Chondrocyte (in vitro differentiated cells): ENCODE data around the gene GOLGA6L10. TPM values are rescaled to one million over a fixed set of nuclear protein-coding genes. Genes with fewer than 3 reads are reported as not detected.
A peak's percentile ranks its signal among the peaks of the same experiment; 100 is the strongest.
"Not testable (repeated sequence)": the region's sequence is repeated elsewhere in the genome, so short reads cannot be mapped to it uniquely, and the experiment has no call there.

ENCODE experiments used
- DNase-seq: peaks from one replicate; pipeline ENCODE4 v3.0.0; 2021; ENCODE audit warnings: mixed read lengths, low spot score
- H3K27ac Mint-ChIP-seq: one replicate; pipeline ENCODE4 v1.8.0; 2021; ENCODE audit warnings: mild to moderate bottlenecking, moderate library complexity, mixed read lengths; ENCODE audit not compliant: unreplicated experiment
- H3K27me3 Mint-ChIP-seq: 2 replicates; pipeline ENCODE4 v1.8.0; 2021; ENCODE audit warnings: low read depth, mixed read lengths
- H3K36me3 Mint-ChIP-seq: 2 replicates; pipeline ENCODE4 v1.8.0; 2021; ENCODE audit warnings: low read depth, mixed read lengths
- H3K4me1 Mint-ChIP-seq: 2 replicates; pipeline ENCODE4 v1.8.0; 2021; ENCODE audit warnings: low read depth, mild to moderate bottlenecking, mixed read lengths
- H3K4me3 Mint-ChIP-seq: one replicate; pipeline ENCODE4 v1.8.0; 2021; ENCODE audit warnings: mild to moderate bottlenecking, moderate library complexity, mixed read lengths; ENCODE audit not compliant: unreplicated experiment
- H3K9me3 Mint-ChIP-seq: 2 replicates; pipeline ENCODE4 v1.8.0; 2021; ENCODE audit warnings: low read depth, mixed read lengths
- total RNA-seq: library from RNA; stranded (reverse); gene quantifications from 3 replicates; pipeline ENCODE4 v1.2.1, GENCODE V29; 2021
- TF ChIP-seq, protein P1 (sequence below): fragments of 200-600 bp; sonication (generic); IDR thresholded peaks from 2 replicates; pipeline ENCODE4 v1.5.0; 2021; ENCODE audit warnings: antibody characterized with exemption, mild to moderate bottlenecking, moderate library complexity

GOLGA6L10 gene
- total RNA-seq, 1 donor from 2014 or later, result 2.0 TPM

DNA sequence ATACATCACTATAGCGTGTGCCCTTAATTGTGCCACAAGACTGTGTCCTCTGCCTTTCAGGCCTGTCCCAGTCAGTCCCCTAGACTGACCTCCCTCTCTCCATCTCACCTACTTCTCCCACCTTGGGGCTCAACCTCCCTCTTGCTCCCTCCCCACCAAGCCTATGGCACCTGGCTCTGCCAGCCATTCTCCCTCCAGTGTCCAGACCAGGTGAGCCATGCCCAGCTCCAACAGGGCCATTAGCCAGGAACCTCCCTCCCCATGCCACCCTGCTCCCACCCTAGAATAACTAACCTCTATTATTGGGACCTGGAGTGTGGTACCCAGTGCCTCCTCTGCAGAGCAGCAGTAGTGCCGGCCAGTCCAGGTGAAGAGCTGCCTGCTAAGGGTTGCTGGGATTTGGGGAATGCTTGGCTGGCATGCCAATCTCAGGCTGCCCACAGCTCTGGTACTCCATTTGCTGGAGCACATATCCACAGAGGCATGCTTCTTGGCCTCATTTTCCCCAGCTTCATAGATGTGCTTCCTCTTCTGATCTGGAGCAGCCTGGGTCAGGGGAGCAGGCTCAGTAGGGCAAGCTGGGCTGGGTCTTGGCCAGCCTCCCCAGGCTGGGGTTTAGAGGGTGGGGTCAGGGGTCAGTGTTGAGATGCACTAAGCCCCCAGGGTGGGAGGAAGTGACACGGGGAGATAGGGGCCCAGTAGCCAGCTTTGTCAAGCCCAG, 47.8 kb downstream of the GOLGA6L10 start:
- H3K27ac Mint-ChIP-seq, result no peak overlapping the region
- H3K36me3 Mint-ChIP-seq, result no peaks in the 10 kb centered on the region
- H3K4me3 Mint-ChIP-seq, result no peak overlapping the region
- H3K27me3 Mint-ChIP-seq, result no peaks in the 10 kb centered on the region
- peaks cover 17% of the 10 kb centered on the region for H3K4me1 Mint-ChIP-seq
- H3K9me3 Mint-ChIP-seq, result no peaks in the 10 kb centered on the region
- TF ChIP-seq, protein P1, sequence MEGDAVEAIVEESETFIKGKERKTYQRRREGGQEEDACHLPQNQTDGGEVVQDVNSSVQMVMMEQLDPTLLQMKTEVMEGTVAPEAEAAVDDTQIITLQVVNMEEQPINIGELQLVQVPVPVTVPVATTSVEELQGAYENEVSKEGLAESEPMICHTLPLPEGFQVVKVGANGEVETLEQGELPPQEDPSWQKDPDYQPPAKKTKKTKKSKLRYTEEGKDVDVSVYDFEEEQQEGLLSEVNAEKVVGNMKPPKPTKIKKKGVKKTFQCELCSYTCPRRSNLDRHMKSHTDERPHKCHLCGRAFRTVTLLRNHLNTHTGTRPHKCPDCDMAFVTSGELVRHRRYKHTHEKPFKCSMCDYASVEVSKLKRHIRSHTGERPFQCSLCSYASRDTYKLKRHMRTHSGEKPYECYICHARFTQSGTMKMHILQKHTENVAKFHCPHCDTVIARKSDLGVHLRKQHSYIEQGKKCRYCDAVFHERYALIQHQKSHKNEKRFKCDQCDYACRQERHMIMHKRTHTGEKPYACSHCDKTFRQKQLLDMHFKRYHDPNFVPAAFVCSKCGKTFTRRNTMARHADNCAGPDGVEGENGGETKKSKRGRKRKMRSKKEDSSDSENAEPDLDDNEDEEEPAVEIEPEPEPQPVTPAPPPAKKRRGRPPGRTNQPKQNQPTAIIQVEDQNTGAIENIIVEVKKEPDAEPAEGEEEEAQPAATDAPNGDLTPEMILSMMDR, result no peak
- DNase-seq, result no peak

DNA sequence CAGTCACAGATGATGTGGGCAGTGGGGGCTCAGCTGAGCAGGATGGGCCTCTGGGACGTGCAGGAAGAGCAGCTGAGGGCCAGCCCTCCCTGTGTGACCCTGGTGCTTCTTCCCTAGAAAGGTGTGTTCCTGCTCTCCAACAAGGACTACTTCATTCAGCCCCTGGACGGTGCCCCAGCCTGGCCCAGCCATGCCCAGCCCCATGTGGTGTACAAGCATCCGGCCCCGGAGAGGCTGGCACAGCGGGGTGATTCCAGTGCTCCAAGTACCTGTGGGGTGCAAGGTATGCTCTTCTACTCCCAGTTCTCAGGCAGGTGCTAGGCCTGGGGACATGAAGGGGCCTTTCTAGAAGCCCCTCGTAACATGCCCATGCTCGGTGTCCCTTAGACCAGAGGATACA, 48.4 kb downstream of the GOLGA6L10 start:
- no peaks in the 10 kb centered on the region for H3K9me3 Mint-ChIP-seq
- H3K36me3 Mint-ChIP-seq, result no peaks in the 10 kb centered on the region
- DNase-seq, result no peak
- peak overlapping the region; percentile 83 for H3K27ac Mint-ChIP-seq
- H3K27me3 Mint-ChIP-seq, result no peaks in the 10 kb centered on the region
- H3K4me1 Mint-ChIP-seq, result peaks cover 17% of the 10 kb centered on the region
- H3K4me3 Mint-ChIP-seq, result no peak overlapping the region
- TF ChIP-seq, protein P1, result no peak

DNA sequence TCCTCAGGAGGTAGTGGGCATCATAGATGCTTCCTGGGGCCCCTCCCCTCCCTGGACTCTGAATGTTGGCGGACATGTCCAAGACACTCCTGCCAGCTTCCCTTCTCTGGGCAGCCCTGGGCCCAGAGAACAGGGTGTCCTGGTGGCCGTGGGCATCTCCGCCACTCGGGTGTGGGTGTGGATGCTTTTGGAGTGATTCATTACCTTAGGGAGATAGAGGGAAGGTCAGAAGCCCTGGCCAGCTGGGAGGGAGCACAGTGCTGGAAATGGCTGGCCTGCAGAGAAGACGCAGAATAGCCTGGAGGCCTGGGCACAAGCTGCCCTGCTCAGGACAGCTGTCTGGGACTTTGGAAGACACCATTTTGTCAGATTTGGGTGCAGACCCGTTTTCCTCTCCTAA, 48.9 kb downstream of the GOLGA6L10 start:
- not testable (repeated sequence) for H3K27me3 Mint-ChIP-seq, H3K9me3 Mint-ChIP-seq, H3K36me3 Mint-ChIP-seq, H3K4me3 Mint-ChIP-seq, DNase-seq
- Mint-ChIP-seq H3K4me1 (peaks cover 17% of the 10 kb centered on the region), H3K27ac (peak overlapping the region; percentile 83)

DNA sequence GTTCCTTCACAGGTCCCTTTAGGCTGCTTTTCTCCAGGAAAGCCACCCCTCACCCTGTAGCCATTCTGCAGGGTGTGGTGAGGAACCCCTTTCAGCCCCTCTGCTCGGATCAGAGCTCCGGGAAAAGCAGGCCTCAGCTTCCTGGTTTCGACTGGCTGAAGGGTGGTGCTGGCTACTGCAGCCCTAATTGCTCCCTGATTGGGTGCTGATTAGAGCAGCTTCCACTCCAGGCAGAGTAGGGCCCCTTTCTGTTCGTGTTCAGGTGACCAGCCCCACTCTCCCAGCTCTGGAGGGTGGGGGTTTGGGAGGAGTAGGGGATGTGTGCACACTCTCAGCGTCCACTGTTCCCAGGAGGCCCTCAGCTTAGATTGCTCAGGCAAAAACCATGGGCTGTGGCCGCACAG, 49.8 kb downstream of the GOLGA6L10 start:
- not testable (repeated sequence) for H3K27ac Mint-ChIP-seq, H3K36me3 Mint-ChIP-seq, H3K4me3 Mint-ChIP-seq, DNase-seq, H3K27me3 Mint-ChIP-seq, H3K9me3 Mint-ChIP-seq
- H3K4me1 Mint-ChIP-seq, result peaks cover 17% of the 10 kb centered on the region

DNA sequence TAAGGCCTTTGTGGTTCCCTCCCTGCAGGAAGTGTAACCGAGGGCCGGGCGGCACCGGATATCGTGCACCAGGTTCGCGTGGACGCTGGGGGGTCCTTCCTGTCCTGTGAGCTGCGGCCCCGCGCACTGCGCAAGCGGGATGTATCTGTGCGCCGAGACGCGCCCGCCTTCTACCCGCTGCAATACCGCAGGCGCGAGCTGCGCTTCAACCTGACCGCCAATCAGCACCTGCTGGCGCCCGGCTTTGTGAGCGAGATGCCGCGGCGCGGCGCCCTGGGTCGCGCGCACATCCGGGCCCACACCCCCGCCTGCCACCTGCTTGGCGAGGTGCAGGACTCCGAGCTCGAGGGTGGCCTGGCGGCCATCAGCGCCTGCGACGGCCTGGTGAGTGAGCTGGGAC, 50.8 kb downstream of the GOLGA6L10 start:
- Mint-ChIP-seq H3K9me3 (no peaks in the 10 kb centered on the region), H3K36me3 (no peaks in the 10 kb centered on the region), H3K4me3 (no peak overlapping the region), H3K27ac (no peak overlapping the region), H3K27me3 (no peaks in the 10 kb centered on the region), H3K4me1 (peaks cover 17% of the 10 kb centered on the region)
- TF ChIP-seq, protein P1, result no peak
- no peak for DNase-seq

DNA sequence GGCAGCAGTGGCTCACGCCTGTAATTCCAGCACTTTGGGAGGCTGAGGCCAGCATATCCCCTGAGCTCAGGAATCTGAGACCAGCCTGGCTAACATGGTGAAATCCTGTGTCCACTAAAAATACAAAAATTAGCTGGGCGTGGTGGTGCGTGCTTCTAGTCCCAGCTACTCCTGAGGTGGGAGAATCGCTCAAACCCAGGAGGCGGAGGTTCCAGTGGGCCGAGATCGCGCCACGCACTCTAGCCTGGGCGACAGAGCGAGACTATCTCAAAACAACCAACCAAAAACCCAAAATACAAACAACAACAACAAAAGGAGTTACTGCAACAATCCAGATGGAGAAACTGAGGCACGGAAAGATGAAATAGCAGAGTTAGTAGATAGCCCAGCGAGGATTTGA, 51.2 kb downstream of the GOLGA6L10 start:
- Mint-ChIP-seq H3K27me3 (no peaks in the 10 kb centered on the region), H3K4me1 (peaks cover 17% of the 10 kb centered on the region), H3K9me3 (no peaks in the 10 kb centered on the region), H3K27ac (no peak overlapping the region), H3K4me3 (no peak overlapping the region), H3K36me3 (no peaks in the 10 kb centered on the region)
- TF ChIP-seq, protein P1, result no peak
- DNase-seq, result no peak
